HG02588 (cell line): Measurements from ENCODE around the gene OAF.
"Not testable (repeated sequence)": the region's sequence is repeated elsewhere in the genome, so short reads cannot be mapped to it uniquely, and the experiment has no call there.

ENCODE experiments used
- ATAC-seq: cut with Tn5 transposase; IDR thresholded peaks from one replicate; pipeline ENCODE4 v1.9.1; 2021; ENCODE audit warnings: mild to moderate bottlenecking, moderate library complexity; ENCODE audit not compliant: unreplicated experiment

OAF gene

DNA sequence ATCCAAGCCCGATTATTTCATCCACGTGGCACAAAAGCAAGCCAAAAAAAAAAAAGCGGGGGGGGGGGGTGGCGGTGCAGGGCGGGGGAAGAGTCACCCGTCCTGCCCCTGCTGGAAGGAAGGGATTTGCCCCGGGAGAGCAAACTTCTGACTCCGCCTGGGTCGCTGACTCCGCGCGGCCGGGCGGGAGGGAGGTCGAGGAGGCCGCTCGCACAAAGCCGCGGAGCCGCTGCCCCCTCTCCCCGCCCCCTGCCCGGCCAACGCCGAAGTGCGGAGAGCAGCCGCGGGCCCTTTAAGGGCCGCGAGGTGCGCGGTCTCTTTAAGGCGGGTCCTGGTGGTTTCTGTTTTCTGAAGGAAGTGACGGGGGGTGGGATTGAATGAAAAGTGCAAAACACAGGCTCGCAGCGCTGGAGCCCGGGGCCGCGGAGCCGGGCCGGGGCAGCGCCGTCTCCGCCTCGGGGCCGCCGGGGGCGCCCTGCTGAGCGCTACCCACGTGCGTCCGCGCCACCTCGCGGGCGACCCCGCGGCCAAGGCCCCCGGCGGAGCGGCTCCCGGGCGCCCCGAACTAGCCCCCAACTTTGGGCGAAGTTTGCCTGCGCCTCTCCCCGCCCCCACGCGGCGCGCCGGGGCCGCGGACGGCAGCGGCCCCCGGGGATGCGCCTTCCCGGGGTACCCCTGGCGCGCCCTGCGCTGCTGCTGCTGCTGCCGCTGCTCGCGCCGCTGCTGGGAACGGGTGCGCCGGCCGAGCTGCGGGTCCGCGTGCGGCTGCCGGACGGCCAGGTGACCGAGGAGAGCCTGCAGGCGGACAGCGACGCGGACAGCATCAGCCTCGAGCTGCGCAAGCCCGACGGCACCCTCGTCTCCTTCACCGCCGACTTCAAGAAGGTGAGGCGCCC is at the start of gene OAF:
Gene OAF (plus strand): TSS at position 407 of the 896 bp plus-strand sequence. CDS start 248 bp downstream, at position 655.
- ATAC-seq = peak; percentile 80

GRCh38 chr11:120167659-120168058 is 43.2 kb upstream of the OAF start:
- no peak for ATAC-seq

- no peak for ATAC-seq
Observed at GRCh38 chr11:120168108-120168959, 42.5 kb upstream of the OAF start.

GRCh38 chr11:120168960-120169681 is 41.7 kb upstream of the OAF start:
- ATAC-seq = no peak

DNA sequence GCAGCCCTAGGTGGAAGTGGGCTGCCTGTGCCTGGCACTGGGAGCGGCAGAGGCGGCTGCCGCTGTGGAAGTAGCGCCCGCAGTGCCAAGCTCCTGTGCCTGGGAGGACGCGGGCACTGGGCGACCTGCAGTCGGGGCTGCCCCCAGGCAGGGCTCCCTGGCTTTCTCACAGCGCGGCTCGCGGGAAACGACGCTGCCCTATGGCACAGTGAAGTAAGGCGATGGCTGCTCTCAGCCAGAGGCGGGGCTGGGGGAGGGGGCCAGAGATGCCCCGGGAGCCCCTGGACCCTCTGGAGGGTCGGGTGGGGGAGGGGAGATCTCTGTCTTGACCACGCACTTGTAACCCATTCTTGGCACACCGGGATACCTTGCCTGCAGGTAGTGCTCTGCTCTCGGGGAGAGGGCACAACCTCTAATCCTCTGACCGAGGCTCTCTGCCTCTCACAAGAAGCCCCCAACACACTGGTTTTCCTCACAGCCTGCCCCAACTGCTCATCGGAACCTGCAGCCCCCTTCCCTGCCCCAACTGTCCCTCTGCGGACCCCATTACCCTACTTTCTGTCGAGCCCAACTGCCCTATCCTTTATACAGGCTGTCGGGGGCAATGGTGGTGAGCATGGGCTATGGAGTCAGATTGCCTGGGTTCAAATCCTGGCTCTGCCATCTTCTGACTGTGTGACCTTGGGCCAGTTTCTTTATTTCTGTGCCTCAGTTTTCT is 40.7 kb upstream of the OAF start:
- ATAC-seq = no peak

- no peak for ATAC-seq
Observed at GRCh38 chr11:120170741-120171261, 40.0 kb upstream of the OAF start.

DNA sequence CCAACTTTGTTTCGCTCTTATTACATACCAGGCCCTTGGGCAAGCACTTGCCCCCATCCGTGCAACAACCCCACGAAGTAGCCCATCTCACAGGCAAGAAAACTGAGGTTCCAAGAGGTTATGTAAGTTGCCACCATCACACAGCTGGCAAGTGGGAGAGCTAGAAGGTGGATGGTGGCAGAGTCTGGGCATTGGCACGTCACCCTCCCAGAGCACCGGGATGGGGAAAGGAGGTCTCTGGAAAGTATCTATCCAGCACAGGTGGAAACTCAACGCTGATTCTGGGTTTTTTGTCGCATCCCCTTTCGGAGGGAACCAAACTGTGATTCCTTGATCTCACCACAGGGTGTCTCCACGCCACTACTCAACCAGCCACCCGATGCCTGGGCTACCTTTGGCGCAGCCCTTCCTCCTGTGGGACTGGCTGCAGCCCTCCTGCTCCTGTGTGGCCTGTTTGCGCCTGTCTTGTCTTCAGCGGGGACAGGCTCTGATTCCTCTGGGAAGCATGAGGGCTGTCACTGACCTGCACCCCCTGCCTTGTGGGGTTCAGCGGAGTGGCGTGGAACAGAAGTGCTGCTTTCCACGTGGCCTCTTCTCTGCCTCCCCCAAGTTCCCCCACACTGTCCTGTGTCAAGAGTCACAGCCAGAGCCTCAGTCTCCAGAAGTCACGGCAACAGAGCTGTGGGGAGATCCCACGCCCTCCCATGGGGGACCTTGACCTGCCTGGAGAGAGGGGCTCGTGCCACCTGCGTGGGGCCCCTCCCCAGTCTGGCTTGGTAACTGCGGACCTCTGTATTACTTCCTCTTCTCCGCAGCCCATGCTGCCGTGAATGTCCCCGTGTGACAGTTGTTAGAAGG is 38.5 kb upstream of the OAF start:
- no peak for ATAC-seq

DNA sequence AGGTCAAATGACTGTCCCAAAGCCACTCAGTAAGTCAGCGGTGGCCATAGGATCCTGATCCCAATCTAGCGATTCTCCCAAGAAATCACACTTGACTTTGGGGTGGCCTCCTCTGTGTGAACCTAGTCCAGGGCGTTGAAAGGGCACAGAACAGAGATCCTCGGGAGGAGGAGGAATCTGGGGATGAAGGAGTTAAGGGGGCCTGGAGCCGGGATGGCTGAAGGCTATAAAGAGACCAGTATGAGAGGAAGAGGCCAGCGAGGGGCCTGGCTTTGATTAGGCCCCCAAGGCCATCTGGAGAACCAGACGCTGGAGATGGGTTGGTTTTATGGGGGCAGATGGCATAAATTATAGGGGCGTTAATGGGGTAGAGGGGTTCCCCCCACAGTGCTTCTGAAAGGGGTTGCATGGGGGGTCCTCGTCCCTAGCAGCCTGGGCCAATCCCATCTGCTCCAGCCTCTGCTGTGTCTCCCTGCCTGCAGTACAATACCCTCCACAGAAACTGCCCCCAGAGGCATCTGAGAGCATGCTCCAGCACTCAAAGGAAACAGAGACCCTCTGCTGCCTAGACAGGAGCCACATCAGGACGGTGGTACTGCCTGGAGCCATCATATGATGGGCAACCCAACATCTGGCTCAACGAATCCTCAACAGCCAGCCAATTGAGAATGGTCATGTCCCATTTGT is 37.7 kb upstream of the OAF start:
- ATAC-seq = no peak

DNA sequence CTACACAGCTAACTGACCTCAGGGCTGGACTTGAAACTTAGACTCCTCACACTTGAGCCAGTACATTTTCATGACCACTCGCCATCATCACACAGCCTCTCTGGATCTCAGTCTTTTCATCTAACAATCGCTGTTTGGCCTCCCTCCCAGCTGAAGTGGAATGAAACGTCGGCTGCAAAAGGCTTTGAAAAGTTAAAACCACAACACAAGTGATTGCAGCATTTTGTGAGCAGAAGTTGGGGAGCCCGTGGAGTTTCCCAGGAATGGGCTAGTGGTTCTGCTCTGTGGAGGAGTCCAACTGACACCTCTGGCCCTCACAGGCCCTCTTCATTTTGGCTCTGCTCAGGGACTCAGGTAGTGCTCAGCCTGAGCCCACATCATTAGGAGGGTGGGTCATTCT is 37.0 kb upstream of the OAF start:
- ATAC-seq = no peak

DNA sequence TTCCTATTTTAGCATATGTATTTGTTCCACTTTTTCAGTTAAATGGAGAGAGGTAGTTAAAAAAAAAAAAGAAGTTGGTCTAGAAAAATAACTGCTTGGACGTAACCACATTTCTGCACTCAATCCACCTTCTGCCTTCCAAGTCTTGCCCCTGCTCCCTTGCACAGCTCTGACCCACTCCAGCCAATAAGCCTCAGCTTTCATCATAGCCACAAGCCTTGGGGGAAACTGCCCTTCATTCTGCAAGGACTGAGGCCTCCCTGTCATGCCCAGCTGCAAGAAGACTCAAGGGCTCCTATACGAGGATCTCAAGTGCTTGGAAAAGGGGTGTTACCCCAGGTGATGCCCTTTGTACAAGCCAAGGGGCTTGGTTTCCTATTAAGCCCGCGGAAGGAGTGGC is 36.0 kb upstream of the OAF start:
- no peak for ATAC-seq

- no peak for ATAC-seq
Observed at GRCh38 chr11:120178561-120179056, 32.2 kb upstream of the OAF start.

GRCh38 chr11:120179057-120179672 is 31.7 kb upstream of the OAF start:
- no peak for ATAC-seq

GRCh38 chr11:120180063-120180462 is 30.8 kb upstream of the OAF start:
- not testable (repeated sequence) for ATAC-seq

DNA sequence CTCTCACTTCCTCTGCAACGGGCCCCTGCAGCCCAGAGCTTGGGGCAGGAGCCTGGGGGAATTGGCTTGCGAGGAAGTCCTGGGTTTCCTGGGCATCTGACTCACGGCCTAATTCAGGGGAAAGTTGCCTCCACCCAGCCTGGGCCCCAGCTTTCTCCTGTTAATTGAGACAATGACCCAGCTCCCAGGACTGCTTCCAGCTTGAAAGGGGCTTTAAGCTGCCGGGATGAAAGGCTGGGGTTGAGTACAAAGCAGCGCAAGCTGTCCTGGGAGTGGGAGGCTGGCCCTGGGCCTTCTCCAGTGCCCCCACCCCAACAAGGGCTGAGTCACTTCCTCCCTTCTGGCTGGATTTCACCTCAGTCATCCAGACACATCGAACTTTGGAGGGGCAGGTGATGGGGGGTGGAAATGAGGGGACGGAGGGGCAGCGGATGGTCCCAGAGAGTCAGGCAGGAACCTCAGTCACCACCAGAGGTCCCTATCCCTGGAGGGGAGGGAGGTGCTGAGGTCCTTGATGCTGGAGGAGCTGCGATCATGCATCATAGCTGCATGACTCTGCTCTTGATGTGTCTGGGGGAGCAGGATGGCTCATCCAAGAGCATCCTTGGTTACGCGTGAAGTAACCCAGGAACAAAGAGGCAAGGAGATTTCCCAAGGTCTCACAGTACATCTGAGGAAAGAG is 30.1 kb upstream of the OAF start:
- ATAC-seq = no peak

DNA sequence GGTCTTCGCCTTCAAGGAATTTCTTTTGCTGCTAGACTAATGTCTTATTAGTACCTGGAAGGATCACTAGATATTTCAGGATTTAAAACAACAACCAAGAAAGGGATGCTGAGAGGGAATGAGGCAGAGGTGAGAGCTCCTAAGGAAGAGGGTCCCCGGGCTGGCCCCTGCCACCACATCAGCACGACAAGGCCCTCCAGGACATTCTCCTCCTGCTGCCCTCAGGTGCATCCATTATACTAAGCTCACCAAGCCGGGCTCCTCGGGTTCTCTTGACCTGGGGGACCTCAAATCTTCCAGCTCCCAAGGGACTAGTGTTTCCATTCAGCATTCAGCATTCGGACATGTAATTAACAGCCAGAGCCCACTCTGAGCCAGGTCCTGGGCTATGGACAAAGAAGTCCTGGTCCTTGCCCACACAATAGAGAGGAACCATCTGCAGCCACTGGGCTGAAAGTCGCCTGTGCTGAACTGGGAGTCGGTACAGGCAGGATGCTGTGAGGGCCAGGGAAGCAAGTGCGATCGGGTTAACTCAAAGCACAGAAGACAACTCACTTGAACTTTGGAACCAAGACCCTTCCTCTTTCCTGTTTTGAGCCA is 29.4 kb upstream of the OAF start:
- no peak for ATAC-seq

GRCh38 chr11:120182372-120182771 is 28.5 kb upstream of the OAF start:
- no peak for ATAC-seq

DNA sequence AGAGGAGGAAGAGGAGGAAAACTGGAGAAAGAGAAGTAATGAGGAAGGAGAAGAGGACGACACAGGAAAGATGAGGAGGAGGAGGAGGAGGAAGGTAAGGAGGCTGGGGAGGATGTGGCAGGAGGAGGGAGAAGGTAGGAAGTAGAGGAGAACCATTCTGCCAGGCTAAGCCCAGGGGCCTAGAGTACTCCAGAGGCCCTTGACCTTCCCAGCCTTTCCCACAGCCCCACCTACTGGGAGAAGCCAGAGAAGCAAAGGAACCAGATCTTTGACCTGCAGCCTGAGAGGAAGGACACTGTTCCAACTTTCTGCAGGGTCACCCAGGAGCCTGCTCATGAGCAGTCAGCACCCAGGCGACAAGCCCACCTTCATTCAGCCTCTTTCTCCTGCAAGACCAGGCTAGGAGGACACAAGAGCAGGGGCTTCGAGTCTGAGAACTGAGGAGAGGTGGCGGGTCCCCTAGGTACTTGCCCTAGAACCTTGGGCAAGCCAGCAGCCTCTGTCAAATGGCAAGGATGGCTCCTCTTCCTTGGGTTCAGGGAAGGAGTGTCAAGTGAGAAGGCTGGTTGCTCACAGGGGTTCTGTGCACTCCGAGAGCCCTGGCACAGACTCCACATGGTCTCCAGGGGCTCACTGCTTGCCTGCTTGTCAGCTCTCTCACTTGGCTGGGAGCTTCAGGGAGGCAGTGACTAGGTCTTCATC is 27.9 kb upstream of the OAF start:
- no peak for ATAC-seq
